H1 (cell line): ENCODE measurements around the gene LOXL4. TPM values are rescaled to one million over a fixed set of nuclear protein-coding genes. Genes with fewer than 3 reads are reported as not detected.

Experiments
- CTCF ChIA-PET: fragments of 300-600 bp; sonication (Branson Sonifier 250); formaldehyde crosslinking; loops from one replicate; lab custom pipeline; 2021; ENCODE audit not compliant: partially characterized antibody; lab: Charles Lee
- POLR2A ChIA-PET: fragments of 300-600 bp; sonication (Branson Sonifier 250); formaldehyde crosslinking; loops from one replicate; lab custom pipeline; 2021; ENCODE audit warnings: inconsistent platforms; ENCODE audit not compliant: partially characterized antibody; lab: Charles Lee
- DNase-seq, 2 experiments: peaks; one replicate each; pipeline versions ENCODE4 v3.0.0 to v3.0.0-alpha.2; 2010 to 2022; ENCODE audit warnings: low spot score in 2 of 2, low read depth in 1 of 2, mixed read lengths in 1 of 2
- FAIRE-seq: peaks from 2 replicates; lab custom pipeline; 2011; peaks lifted over from hg19 to GRCh38; lab: Jason Lieb, UNC
- H2AFZ ChIP-seq: 2 replicates; pipeline ENCODE4 v1.8.1; 2012; ENCODE audit warnings: low read length, inconsistent platforms
- H2AK5ac ChIP-seq: 2 replicates; pipeline ENCODE4 v1.6.1; 2013; ENCODE audit warnings: low read depth, low read length
- H2BK120ac ChIP-seq: replicated peaks from 2 replicates; pipeline ENCODE3; 2013; ENCODE audit warnings: low read depth, low read length, inconsistent platforms
- H2BK12ac ChIP-seq: 2 replicates; pipeline ENCODE4 v1.6.1; 2013; ENCODE audit warnings: low read depth, low read length
- H2BK15ac ChIP-seq: 2 replicates; pipeline ENCODE4 v1.6.1; 2013; ENCODE audit warnings: low read length
- H2BK20ac ChIP-seq: 2 replicates; pipeline ENCODE4 v1.6.1; 2013; ENCODE audit warnings: low read length
- H2BK5ac ChIP-seq: 2 replicates; pipeline ENCODE4 v1.6.1; 2013; ENCODE audit warnings: low read depth, low read length
- H3K14ac ChIP-seq: 2 replicates; pipeline ENCODE4 v1.6.1; 2013; ENCODE audit warnings: inconsistent platforms; ENCODE audit not compliant: insufficient read length
- H3K18ac ChIP-seq: 2 replicates; pipeline ENCODE4 v1.6.1; 2013; ENCODE audit warnings: low read length; ENCODE audit errors: extremely low read depth
- H3K23ac ChIP-seq: 2 replicates; pipeline ENCODE4 v1.6.1; 2013; ENCODE audit warnings: inconsistent platforms; ENCODE audit not compliant: insufficient read length
- H3K23me2 ChIP-seq: 2 replicates; pipeline ENCODE4 v1.6.1; 2013; ENCODE audit warnings: low read depth, low read length
- H3K27ac ChIP-seq: 2 replicates; pipeline ENCODE4 v1.6.1; 2011; ENCODE audit warnings: low read depth, low read length, inconsistent platforms
- H3K27me3 ChIP-seq, 4 experiments: replicated peaks in 1 of 4; 1 replicate in 1 of 4; 2 replicates in 3 of 4; pipeline versions ENCODE4 v1.6.1 to v1.8.1; 2011 to 2013; ENCODE audit warnings: low read length in 3 of 4, mild to moderate bottlenecking in 3 of 4, inconsistent platforms in 2 of 4, mixed read lengths in 2 of 4, moderate library complexity in 1 of 4; ENCODE audit not compliant: control insufficient read depth in 3 of 4, insufficient read depth in 3 of 4; ENCODE audit errors: extremely low read depth in 1 of 4
- H3K36me3 ChIP-seq, 4 experiments: 2 replicates each; pipeline versions ENCODE4 v1.6.1 to v1.8.1; 2011 to 2013; ENCODE audit warnings: mild to moderate bottlenecking in 4 of 4, low read length in 3 of 4, moderate library complexity in 2 of 4, control low read depth in 1 of 4, inconsistent platforms in 1 of 4; ENCODE audit not compliant: insufficient read depth in 4 of 4, control insufficient read depth in 2 of 4
- H3K4ac ChIP-seq: replicated peaks from 2 replicates; pipeline ENCODE3; 2013; ENCODE audit warnings: low read length, low read depth, mixed read lengths, inconsistent platforms; ENCODE audit not compliant: insufficient read length
- H3K4me1 ChIP-seq, 4 experiments: replicated peaks in 1 of 4; 1 replicate in 1 of 4; 2 replicates in 3 of 4; pipeline versions ENCODE4 v1.6.1 to v1.8.1; 2011 to 2013; ENCODE audit warnings: low read length in 3 of 4, inconsistent platforms in 2 of 4, mixed read lengths in 1 of 4; ENCODE audit not compliant: insufficient read depth in 4 of 4, control insufficient read depth in 3 of 4
- H3K4me2 ChIP-seq, 2 experiments: 2 replicates each; pipeline versions ENCODE4 v1.6.1 to v1.8.1; 2011 to 2013; ENCODE audit warnings: low read depth in 2 of 2, low read length in 2 of 2, control low read depth in 1 of 2, inconsistent platforms in 1 of 2, mild to moderate bottlenecking in 1 of 2; ENCODE audit not compliant: insufficient read depth in 1 of 2
- H3K4me3 ChIP-seq, 4 experiments: fragments of 200-600, 300-600 bp in 1 of 4; sonication (generic), shearing (Covaris generic), sonication (Bioruptor Twin) in 1 of 4; 2 replicates each; pipeline versions ENCODE4 v1.5.1 to v1.8.1; 2011 to 2016; ENCODE audit warnings: low read length in 4 of 4, low read depth in 3 of 4, control low read depth in 2 of 4, inconsistent platforms in 2 of 4, mild to moderate bottlenecking in 2 of 4, mixed read lengths in 1 of 4, moderate library complexity in 1 of 4; ENCODE audit not compliant: insufficient read depth in 2 of 4; ENCODE audit errors: extremely low read depth in 1 of 4
- H3K56ac ChIP-seq: replicated peaks from 2 replicates; pipeline ENCODE3; 2013; ENCODE audit warnings: low read depth, mild to moderate bottlenecking, mixed read lengths, low read length, inconsistent platforms; ENCODE audit not compliant: insufficient read length
- H3K79me1 ChIP-seq: 2 replicates; pipeline ENCODE4 v1.6.1; 2013; ENCODE audit warnings: low read depth, low read length, control low read depth
- H3K79me2 ChIP-seq, 2 experiments: 2 replicates each; pipeline versions ENCODE4 v1.6.1 to v1.8.1; 2012 to 2013; ENCODE audit warnings: low read length in 2 of 2, mild to moderate bottlenecking in 2 of 2, inconsistent platforms in 1 of 2; ENCODE audit not compliant: insufficient read depth in 2 of 2, control insufficient read depth in 1 of 2
- H3K9ac ChIP-seq, 4 experiments: replicated peaks in 1 of 4; 1 replicate in 1 of 4; 2 replicates in 3 of 4; pipeline versions ENCODE4 v1.6.1 to v1.8.1; 2011 to 2013; ENCODE audit warnings: low read depth in 3 of 4, low read length in 3 of 4, control low read depth in 2 of 4, mild to moderate bottlenecking in 2 of 4, moderate library complexity in 2 of 4, inconsistent platforms in 1 of 4; ENCODE audit errors: extremely low read depth in 1 of 4
- H3K9me3 ChIP-seq, 2 experiments: 2 replicates each; pipeline versions ENCODE4 v1.6.1 to v1.8.1; 2012 to 2013; ENCODE audit warnings: mild to moderate bottlenecking in 2 of 2, moderate library complexity in 2 of 2, control low read depth in 1 of 2, inconsistent platforms in 1 of 2, low read depth in 1 of 2, low read length in 1 of 2, mixed read lengths in 1 of 2; ENCODE audit not compliant: insufficient read depth in 2 of 2
- H4K20me1 ChIP-seq, 2 experiments: replicated peaks in 1 of 2; 2 replicates each; pipeline versions ENCODE3 to v1.8.1; 2011 to 2013; ENCODE audit warnings: inconsistent platforms in 2 of 2, low read length in 2 of 2, mild to moderate bottlenecking in 1 of 2; ENCODE audit not compliant: insufficient read depth in 2 of 2, control insufficient read depth in 1 of 2
- H4K5ac ChIP-seq: 2 replicates; pipeline ENCODE4 v1.6.1; 2013; ENCODE audit warnings: low read length, low read depth, mixed read lengths, inconsistent platforms; ENCODE audit not compliant: insufficient read length
- H4K8ac ChIP-seq: 2 replicates; pipeline ENCODE4 v1.8.0; 2013; ENCODE audit warnings: mild to moderate bottlenecking, moderate library complexity, low read length, inconsistent platforms; ENCODE audit not compliant: insufficient read depth; ENCODE audit errors: extremely low read depth
- H4K91ac ChIP-seq: replicated peaks from 2 replicates; pipeline ENCODE3; 2013; ENCODE audit warnings: low read length, mixed read lengths, inconsistent platforms; ENCODE audit not compliant: insufficient read length
- CHD1 ChIP-seq: IDR thresholded peaks from 2 replicates; pipeline ENCODE4 v1.6.1; 2012; ENCODE audit warnings: low read depth, low read length, improper control_type of control experiment
- EZH2 ChIP-seq: fragments of 200-600 bp; sonication (generic); IDR thresholded peaks from 2 replicates; pipeline ENCODE4 v1.7.1; 2012; ENCODE audit warnings: low read depth, mild to moderate bottlenecking, moderate library complexity, low read length, inconsistent platforms; ENCODE audit not compliant: severe bottlenecking
- KDM1A ChIP-seq: fragments of 200-600, 300-600 bp; sonication (generic); IDR thresholded peaks from 2 replicates; pipeline ENCODE4 v1.7.1; 2016; ENCODE audit warnings: mild to moderate bottlenecking, low read length, borderline replicate concordance
- NANOG ChIP-seq: IDR thresholded peaks from 2 replicates; pipeline ENCODE4 v1.6.1; 2011; ENCODE audit warnings: low read length, low read depth, mild to moderate bottlenecking, inconsistent platforms; ENCODE audit not compliant: insufficient read depth, poor library complexity, severe bottlenecking
- PHF8 ChIP-seq: fragments of 200-600 bp; sonication (generic); conservative IDR thresholded peaks from 2 replicates; pipeline ENCODE4 v1.7.1; 2012; ENCODE audit warnings: low read depth, mild to moderate bottlenecking, inconsistent platforms, low read length, moderate library complexity
- POLR2A ChIP-seq, 2 experiments: IDR thresholded peaks; 1 replicate in 1 of 2; 2 replicates in 1 of 2; pipeline ENCODE4 v1.6.1; 2011; ENCODE audit warnings: low read depth in 2 of 2, low read length in 2 of 2, mild to moderate bottlenecking in 2 of 2; ENCODE audit errors: control extremely low read depth in 1 of 2
- TCF12 ChIP-seq: IDR thresholded peaks from 2 replicates; pipeline ENCODE4 v1.6.1; 2011; ENCODE audit warnings: low read depth, mild to moderate bottlenecking, low read length
- TEAD4 ChIP-seq: IDR thresholded peaks from 2 replicates; pipeline ENCODE4 v1.6.1; 2012; ENCODE audit warnings: low read depth, low read length, inconsistent platforms, mixed read lengths
- WGBS, 2 experiments: shearing (Covaris generic) in 1 of 2; methylation state at CpG; one replicate each; pipeline versions ENCODE4 v1.1.6 to v1.1.7; 2013 to 2015; ENCODE audit warnings: low lambda C conversion rate in 2 of 2, mixed read lengths in 2 of 2, inconsistent platforms in 1 of 2, low coverage in 1 of 2, missing lambda C conversion rate in 1 of 2; ENCODE audit not compliant: insufficient replicate concordance in 2 of 2, insufficient coverage in 1 of 2, insufficient read length in 1 of 2; ENCODE audit errors: extremely low coverage in 1 of 2, missing lambda C conversion rate in 1 of 2; 5-methylcytosine and 5-hydroxymethylcytosine counted together
- polyA plus RNA-seq, 7 experiments: library from polyadenylated mRNA; depleted of rRNA in 3 of 7; stranded (reverse) in 5 of 7; unstranded in 2 of 7; fragments of >200 nt in 5 of 7; fragments of 200-250 nt in 2 of 7; gene quantifications; 1 replicate in 5 of 7; 2 replicates in 1 of 7; 4 replicates in 1 of 7; pipeline versions ENCODE4 v1.2.1 to v1.2.3, GENCODE V29; 2011 to 2013; ENCODE audit warnings: missing spikeins in 2 of 7, mixed read lengths in 2 of 7
- total RNA-seq: library from RNA; stranded (reverse); fragmentation: NEBNext Ultra II Directional; extraction: Animal tissue kit (Norgen Biotek cat#: 25700); gene quantifications from 2 replicates; pipeline ENCODE4 v1.2.1, GENCODE V29; 2021
- TF ChIP-seq, protein P1 (sequence below): IDR thresholded peaks from 2 replicates; pipeline ENCODE4 v1.6.1; 2012; ENCODE audit warnings: low read length, inconsistent platforms

The LOXL4 gene
- total and polyA plus RNA-seq, 2 of the 8 experiments (the other 6 are each of a cell fraction or from before 2014, with no cell fraction given), result 0.13 to 0.27 TPM

DNA sequence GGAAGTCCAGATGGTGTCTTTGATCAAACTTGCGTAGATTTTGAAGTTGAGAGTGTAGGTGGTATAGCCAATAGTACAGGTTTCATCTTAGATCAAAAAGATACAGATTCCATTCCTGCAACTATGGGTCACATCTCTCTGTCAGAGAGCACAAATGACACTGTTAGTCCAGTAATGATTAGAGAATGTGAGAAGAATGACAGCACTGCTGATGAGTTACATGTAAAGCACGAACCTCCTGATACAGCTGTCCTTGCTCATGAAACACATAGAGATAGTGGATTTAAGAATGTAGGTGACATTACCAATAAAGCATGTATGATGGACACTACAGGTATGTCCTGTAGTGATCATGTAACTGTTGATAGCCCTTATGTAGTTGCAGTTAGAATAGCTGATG, 59.1 kb downstream of the LOXL4 start:
- POLR2A ChIA-PET, result no interaction called here
- FAIRE-seq, result no peak

More for the DNA sequence above, 59.1 kb downstream of the LOXL4 start:
- Histone ChIP-seq H2BK12ac (no peak overlapping the region), H3K27me3 (no peaks in the 10 kb centered on the region), H3K36me3 (peaks cover 0 to 16% (median 4%) of the 10 kb centered on the region in 4 experiments; a peak in 4 of 8 replicates), H3K4me2 (no peak overlapping the region), H3K56ac (no peak overlapping the region), H2AFZ (no peak overlapping the region), H4K20me1 (no peaks in the 10 kb centered on the region), H2BK20ac (no peak overlapping the region), H2BK15ac (no peak overlapping the region), H4K5ac (no peak overlapping the region), H3K79me2 (no peaks in the 10 kb centered on the region; a peak in 1 of 4 replicates), H2AK5ac (no peak overlapping the region), H3K9me3 (no peaks in the 10 kb centered on the region), H3K4me1 (no peaks in the 10 kb centered on the region), H2BK5ac (no peak overlapping the region), H3K9ac (no peak overlapping the region), H2BK120ac (no peak overlapping the region), H3K27ac (no peak overlapping the region), H3K4ac (no peak overlapping the region), H3K14ac (no peak overlapping the region), H3K4me3 (no peak overlapping the region), H4K8ac (no peak overlapping the region), H3K23me2 (no peaks in the 10 kb centered on the region; the same call in 1 of the 2 replicates), H4K91ac (no peak overlapping the region), H3K18ac (no peak overlapping the region), H3K23ac (no peak overlapping the region), H3K79me1 (no peaks in the 10 kb centered on the region)
- DNase-seq, result no peak
- 93% methylated on average over 2 of the region's 2 CpGs; no CpG with 5 or more reads in 1 of the 2 experiments for WGBS, 2 experiments
- CTCF ChIA-PET, result interaction anchor here (1.3 kb wide), 1 partner anchor 38 kb away, joined by 4 read pairs; no protein-coding TSS in a partner anchor
- TF ChIP-seq, protein P1, sequence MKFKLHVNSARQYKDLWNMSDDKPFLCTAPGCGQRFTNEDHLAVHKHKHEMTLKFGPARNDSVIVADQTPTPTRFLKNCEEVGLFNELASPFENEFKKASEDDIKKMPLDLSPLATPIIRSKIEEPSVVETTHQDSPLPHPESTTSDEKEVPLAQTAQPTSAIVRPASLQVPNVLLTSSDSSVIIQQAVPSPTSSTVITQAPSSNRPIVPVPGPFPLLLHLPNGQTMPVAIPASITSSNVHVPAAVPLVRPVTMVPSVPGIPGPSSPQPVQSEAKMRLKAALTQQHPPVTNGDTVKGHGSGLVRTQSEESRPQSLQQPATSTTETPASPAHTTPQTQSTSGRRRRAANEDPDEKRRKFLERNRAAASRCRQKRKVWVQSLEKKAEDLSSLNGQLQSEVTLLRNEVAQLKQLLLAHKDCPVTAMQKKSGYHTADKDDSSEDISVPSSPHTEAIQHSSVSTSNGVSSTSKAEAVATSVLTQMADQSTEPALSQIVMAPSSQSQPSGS, result no peak
- TF ChIP-seq NANOG (no peak), KDM1A (no peak), PHF8 (no peak), EZH2 (no peak), TCF12 (no peak), CHD1 (no peak), POLR2A (IDR thresholded peaks at IDR 0.05; ENCODE audit: control extremely low read depth in 1 of 2, low read depth in 2 of 2, low read length in 2 of 2) (no peak), TEAD4 (no peak)
